SH-SY5Y (cell line): ENCODE measurements around the gene ACTA1.

ENCODE experiments used
- GATA2 ChIP-seq: IDR thresholded peaks from 2 replicates; pipeline ENCODE4 v1.6.1; 2011; ENCODE audit warnings: mild to moderate bottlenecking, low read depth, low read length
- GATA3 ChIP-seq: IDR thresholded peaks from 2 replicates; pipeline ENCODE4 v1.6.1; 2011; ENCODE audit warnings: low read depth, mild to moderate bottlenecking, low read length, moderate library complexity

DNA sequence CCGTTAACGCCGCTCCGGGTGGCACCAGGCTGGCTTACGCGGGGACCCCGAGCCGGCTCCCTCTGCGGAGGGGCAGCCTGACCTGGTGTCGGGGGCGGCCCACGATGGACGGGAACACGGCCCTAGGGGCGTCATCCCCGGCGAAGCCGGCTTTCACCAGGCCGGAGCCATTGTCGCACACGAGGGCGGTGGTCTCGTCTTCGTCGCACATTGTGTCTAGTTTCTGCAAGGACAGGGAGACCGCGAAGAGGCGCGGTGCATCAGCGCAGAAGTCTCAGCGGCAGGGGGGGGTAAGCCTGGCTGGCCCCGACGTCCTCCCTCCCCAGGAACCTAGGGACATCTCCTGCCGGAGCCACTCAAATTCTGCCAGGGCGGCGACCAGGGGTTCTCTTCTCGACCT is 989 bp downstream of the ACTA1 start:
- TF ChIP-seq GATA3: no peak
- TF ChIP-seq GATA2: no peak
